NT2/D1 (cell line): ENCODE results near the gene HMCES.

Experiments used
- YY1 ChIP-seq: IDR thresholded peaks from 2 replicates; pipeline ENCODE4 v1.6.1; 2011; ENCODE audit not compliant: insufficient read length, insufficient read depth
- ZNF274 ChIP-seq: IDR thresholded peaks from 2 replicates; pipeline ENCODE4 v1.6.1; 2011; ENCODE audit warnings: mild to moderate bottlenecking, low read depth, low read length

GRCh38 chr3:129323651-129324294, 45.1 kb downstream of the HMCES start:
- TF ChIP-seq ZNF274 (no peak), YY1 (no peak)
